ENCODE results near the gene EPHA5. TPM values are rescaled to one million over a fixed set of nuclear protein-coding genes. Genes with fewer than 3 reads are reported as not detected.

Gene EPHA5
- polyA plus RNA-seq, 1 donor (not counting 4 experiments of a cell fraction or from before 2014, with no cell fraction given), result not detected

GRCh38 chr4:65566473-65566872, 103.8 kb downstream of the EPHA5 start:
- FAIRE-seq, result no peak
- Histone ChIP-seq H4K20me1 (ENCODE audit: control insufficient read depth, extremely low read depth, insufficient read depth, low read length) (no peaks in the 10 kb centered on the region), H3K9ac (ENCODE audit: control insufficient read depth, extremely low read depth, insufficient read depth, low read length) (no peak overlapping the region)

GRCh38 chr4:65561164-65561563, 109.1 kb downstream of the EPHA5 start:
- no peak overlapping the region for H2AFZ ChIP-seq (ENCODE audit: control insufficient read depth, low read length)
- no peaks in the 10 kb centered on the region for H3K4me1 ChIP-seq (ENCODE audit: control insufficient read depth, extremely low read depth, insufficient read depth, low read length)
- dilution Hi-C loops (cut with MboI; ENCODE audit: extremely low pct_ligation_motif_present, low sequenced_read_pairs), result no loop called here
- DNase-seq (ENCODE audit: low read depth, low spot score), result no peak
- H3K27ac ChIP-seq (ENCODE audit: control insufficient read depth, insufficient read depth, low read length), result no peak overlapping the region
- no peaks in the 10 kb centered on the region for H4K20me1 ChIP-seq (ENCODE audit: control insufficient read depth, extremely low read depth, insufficient read depth, low read length)
- no peak for TF ChIP-seq EZH2 (IDR thresholded peaks at IDR 0.05; ENCODE audit: low read length)
- TF ChIP-seq CTCF (optimal IDR thresholded peaks at IDR 0.05 in 1 of 3, IDR thresholded peaks at IDR 0.05 in 1 of 3, conservative IDR thresholded peaks at IDR 0.05 in 1 of 3; ENCODE audit: extremely low read depth in 1 of 3, insufficient read depth in 2 of 3, low read length in 3 of 3), result no peak
- no peak overlapping the region for H3K4me3 ChIP-seq (ENCODE audit: control insufficient read depth in 2 of 3, extremely low read depth in 1 of 3, insufficient read depth in 2 of 3, low read depth in 1 of 3, low read length in 3 of 3)
- H3K4me2 ChIP-seq (ENCODE audit: control insufficient read depth, extremely low read depth, insufficient read depth, low read depth, low read length), result no peak overlapping the region
- no peaks in the 10 kb centered on the region for H3K79me2 ChIP-seq (ENCODE audit: control insufficient read depth, insufficient read depth, low read length)
- no peaks in the 10 kb centered on the region for H3K9me1 ChIP-seq (ENCODE audit: control insufficient read depth, extremely low read depth, insufficient read depth, low read length)
- no peaks in the 10 kb centered on the region for H3K9me3 ChIP-seq (ENCODE audit: control insufficient read depth, low read depth, low read length)
- no peak for FAIRE-seq
- H3K9ac ChIP-seq (ENCODE audit: control insufficient read depth, extremely low read depth, insufficient read depth, low read length), result no peak overlapping the region
- no peaks in the 10 kb centered on the region for H3K27me3 ChIP-seq (ENCODE audit: control insufficient read depth, extremely low read depth, insufficient read depth, low read length)
- H3K36me3 ChIP-seq (ENCODE audit: control insufficient read depth in 2 of 2, extremely low read depth in 1 of 2, insufficient read depth in 2 of 2, low read length in 2 of 2), result no peaks in the 10 kb centered on the region

More at GRCh38 chr4:65566473-65566872, 103.8 kb downstream of the EPHA5 start:
- H3K4me2 ChIP-seq (ENCODE audit: control insufficient read depth, extremely low read depth, insufficient read depth, low read depth, low read length), result no peak overlapping the region
- no peaks in the 10 kb centered on the region for H3K79me2 ChIP-seq (ENCODE audit: control insufficient read depth, insufficient read depth, low read length)
- no peak for TF ChIP-seq EZH2 (IDR thresholded peaks at IDR 0.05; ENCODE audit: low read length)
- H3K36me3 ChIP-seq (ENCODE audit: control insufficient read depth in 2 of 2, extremely low read depth in 1 of 2, insufficient read depth in 2 of 2, low read length in 2 of 2), result no peaks in the 10 kb centered on the region
- H3K4me1 ChIP-seq (ENCODE audit: control insufficient read depth, extremely low read depth, insufficient read depth, low read length), result no peaks in the 10 kb centered on the region
- no peaks in the 10 kb centered on the region for H3K9me1 ChIP-seq (ENCODE audit: control insufficient read depth, extremely low read depth, insufficient read depth, low read length)
- no peak overlapping the region for H3K4me3 ChIP-seq (ENCODE audit: control insufficient read depth in 2 of 3, extremely low read depth in 1 of 3, insufficient read depth in 2 of 3, low read depth in 1 of 3, low read length in 3 of 3)
- no peaks in the 10 kb centered on the region for H3K27me3 ChIP-seq (ENCODE audit: control insufficient read depth, extremely low read depth, insufficient read depth, low read length)
- dilution Hi-C loops (cut with MboI; ENCODE audit: extremely low pct_ligation_motif_present, low sequenced_read_pairs), result no loop called here
- H3K9me3 ChIP-seq (ENCODE audit: control insufficient read depth, low read depth, low read length), result no peaks in the 10 kb centered on the region
- H2AFZ ChIP-seq (ENCODE audit: control insufficient read depth, low read length), result no peak overlapping the region
- no peak overlapping the region for H3K27ac ChIP-seq (ENCODE audit: control insufficient read depth, insufficient read depth, low read length)
- no peak for DNase-seq (ENCODE audit: low read depth, low spot score)

- H2AFZ ChIP-seq (ENCODE audit: control insufficient read depth, low read length), result no peak overlapping the region
- DNase-seq (ENCODE audit: low read depth, low spot score), result no peak
- H3K9me1 ChIP-seq (ENCODE audit: control insufficient read depth, extremely low read depth, insufficient read depth, low read length), result no peaks in the 10 kb centered on the region
- no peak overlapping the region for H3K27ac ChIP-seq (ENCODE audit: control insufficient read depth, insufficient read depth, low read length)
- no peaks in the 10 kb centered on the region for H3K27me3 ChIP-seq (ENCODE audit: control insufficient read depth, extremely low read depth, insufficient read depth, low read length)
- no peak overlapping the region for H3K4me3 ChIP-seq (ENCODE audit: control insufficient read depth in 2 of 3, extremely low read depth in 1 of 3, insufficient read depth in 2 of 3, low read depth in 1 of 3, low read length in 3 of 3)
- H3K4me1 ChIP-seq (ENCODE audit: control insufficient read depth, extremely low read depth, insufficient read depth, low read length), result no peaks in the 10 kb centered on the region
- H3K79me2 ChIP-seq (ENCODE audit: control insufficient read depth, insufficient read depth, low read length), result no peaks in the 10 kb centered on the region
- dilution Hi-C loops (cut with MboI; ENCODE audit: extremely low pct_ligation_motif_present, low sequenced_read_pairs), result no loop called here
- no peak overlapping the region for H3K4me2 ChIP-seq (ENCODE audit: control insufficient read depth, extremely low read depth, insufficient read depth, low read depth, low read length)
- H4K20me1 ChIP-seq (ENCODE audit: control insufficient read depth, extremely low read depth, insufficient read depth, low read length), result no peaks in the 10 kb centered on the region
- no peaks in the 10 kb centered on the region for H3K9me3 ChIP-seq (ENCODE audit: control insufficient read depth, low read depth, low read length)
- no peak for FAIRE-seq
- no peak for TF ChIP-seq EZH2 (IDR thresholded peaks at IDR 0.05; ENCODE audit: low read length)
- no peak for TF ChIP-seq CTCF (optimal IDR thresholded peaks at IDR 0.05 in 1 of 3, IDR thresholded peaks at IDR 0.05 in 1 of 3, conservative IDR thresholded peaks at IDR 0.05 in 1 of 3; ENCODE audit: extremely low read depth in 1 of 3, insufficient read depth in 2 of 3, low read length in 3 of 3)
- H3K36me3 ChIP-seq (ENCODE audit: control insufficient read depth in 2 of 2, extremely low read depth in 1 of 2, insufficient read depth in 2 of 2, low read length in 2 of 2), result no peaks in the 10 kb centered on the region
- no peak overlapping the region for H3K9ac ChIP-seq (ENCODE audit: control insufficient read depth, extremely low read depth, insufficient read depth, low read length)
Observed at GRCh38 chr4:65559270-65559669, 111.0 kb downstream of the EPHA5 start.

All from keratinocyte (primary cell).